ENCODE data around the gene UBN1.

UBN1 gene

DNA sequence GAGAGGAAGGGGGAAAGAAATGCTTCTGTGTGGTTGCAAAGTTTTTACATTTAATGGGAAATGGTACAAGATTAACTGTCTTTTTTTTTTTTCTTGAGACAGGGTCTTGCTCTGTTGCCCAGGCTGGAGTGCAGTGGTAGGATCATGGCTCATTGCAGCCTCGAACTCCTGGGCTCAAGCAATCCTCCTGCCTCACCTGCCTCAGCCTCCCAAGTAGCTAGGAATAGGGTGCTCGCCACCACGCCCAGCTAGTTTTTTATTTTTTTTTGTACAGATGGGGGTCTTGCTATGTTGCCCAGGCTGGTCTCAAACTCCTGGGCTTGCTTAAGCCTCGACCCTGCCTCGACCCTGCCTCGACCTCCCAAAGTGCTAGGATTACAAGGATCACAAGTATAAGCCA, 41.0 kb upstream of the UBN1 start:
- H3K4me3 ChIP-seq (ENCODE audit: low read length), result no peak overlapping the region
- no peak for DNase-seq (ENCODE audit: low read depth)
- TF ChIP-seq CTCF (conservative IDR thresholded peaks at IDR 0.05; ENCODE audit: low read depth, low read length), result no peak

DNA sequence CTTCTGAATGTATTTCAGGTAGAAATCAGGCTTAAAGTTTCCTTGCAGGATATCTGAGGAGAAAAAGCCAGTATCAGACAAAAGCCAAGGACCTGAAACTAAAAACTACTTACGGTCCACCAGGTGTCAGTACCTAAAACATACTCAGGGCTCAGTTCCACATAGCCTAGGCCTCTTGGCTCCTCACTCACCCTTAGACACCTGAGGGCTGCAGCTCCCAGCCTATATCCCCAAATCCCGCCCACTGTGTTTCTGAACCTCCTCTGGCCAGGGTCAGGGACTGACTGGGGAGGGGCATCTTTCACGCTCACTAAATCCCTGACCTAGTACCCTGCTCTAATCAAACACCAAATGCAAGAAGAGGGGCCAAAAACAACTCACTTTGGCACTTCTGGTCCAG, 36.0 kb upstream of the UBN1 start:
- H3K4me3 ChIP-seq (ENCODE audit: low read length), result no peak overlapping the region
- DNase-seq (ENCODE audit: low read depth), result no peak
- no peak for TF ChIP-seq CTCF (conservative IDR thresholded peaks at IDR 0.05; ENCODE audit: low read depth, low read length)

DNA sequence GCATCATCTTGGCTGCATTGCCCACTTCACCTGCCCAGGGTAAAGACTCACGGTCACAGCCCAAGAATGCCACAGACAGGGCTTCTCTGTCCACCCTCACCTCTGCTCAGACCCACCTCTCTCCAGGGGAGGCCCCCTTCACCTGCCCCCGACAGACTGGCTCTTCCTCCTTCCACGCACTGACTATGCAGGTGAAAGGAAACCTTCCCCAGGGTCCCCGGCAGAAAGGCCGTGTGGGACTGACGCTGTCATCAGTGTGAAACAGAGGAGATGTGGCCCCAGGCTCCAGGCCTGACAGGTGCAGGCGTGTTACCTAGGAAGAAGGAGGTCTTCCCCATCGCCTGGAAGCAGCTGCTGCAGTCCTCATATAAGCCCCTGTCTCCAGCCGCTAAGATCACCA, 35.5 kb upstream of the UBN1 start:
- H3K4me3 ChIP-seq (ENCODE audit: low read length), result no peak overlapping the region
- TF ChIP-seq CTCF (conservative IDR thresholded peaks at IDR 0.05; ENCODE audit: low read depth, low read length), result no peak
- DNase-seq (ENCODE audit: low read depth), result no peak

DNA sequence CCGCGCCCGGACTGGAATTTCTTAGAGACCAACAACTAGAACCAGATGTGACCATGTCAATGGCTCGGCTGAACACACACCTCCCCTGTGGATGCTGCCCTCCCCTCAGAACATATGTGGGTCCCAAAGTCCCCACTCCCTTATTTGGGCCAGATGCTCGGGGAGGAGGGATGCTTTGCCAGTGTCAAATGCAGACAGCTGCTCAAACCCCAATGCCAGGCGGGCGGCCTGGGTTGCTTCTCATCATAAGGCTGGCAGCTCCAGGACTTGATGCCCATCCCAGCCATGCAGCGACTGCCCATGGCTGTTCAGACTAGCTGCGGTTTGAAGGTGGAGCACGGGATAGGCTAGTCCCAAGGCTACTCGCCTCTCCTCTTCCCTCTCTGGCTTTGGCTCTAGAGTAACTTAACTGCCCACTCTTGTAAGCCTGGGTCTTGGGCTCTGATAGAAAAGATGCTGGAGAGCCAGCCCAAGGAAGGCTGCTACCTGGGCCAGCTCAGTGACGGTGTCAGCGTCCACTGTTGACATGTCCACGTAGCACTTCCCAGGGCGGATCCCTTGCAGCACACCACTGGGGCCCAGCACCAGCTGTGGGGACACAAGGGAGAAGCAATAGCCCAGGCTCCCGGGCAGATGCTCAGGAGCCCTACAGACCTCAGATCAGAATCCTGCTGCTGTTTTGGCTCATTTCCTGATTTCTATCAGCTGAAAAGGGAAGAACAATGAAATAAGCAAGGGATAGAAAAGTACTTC, 33.9 kb upstream of the UBN1 start:
- no peak for TF ChIP-seq CTCF (conservative IDR thresholded peaks at IDR 0.05; ENCODE audit: low read depth, low read length)
- H3K4me3 ChIP-seq (ENCODE audit: low read length), result no peak overlapping the region
- no peak for DNase-seq (ENCODE audit: low read depth)

DNA sequence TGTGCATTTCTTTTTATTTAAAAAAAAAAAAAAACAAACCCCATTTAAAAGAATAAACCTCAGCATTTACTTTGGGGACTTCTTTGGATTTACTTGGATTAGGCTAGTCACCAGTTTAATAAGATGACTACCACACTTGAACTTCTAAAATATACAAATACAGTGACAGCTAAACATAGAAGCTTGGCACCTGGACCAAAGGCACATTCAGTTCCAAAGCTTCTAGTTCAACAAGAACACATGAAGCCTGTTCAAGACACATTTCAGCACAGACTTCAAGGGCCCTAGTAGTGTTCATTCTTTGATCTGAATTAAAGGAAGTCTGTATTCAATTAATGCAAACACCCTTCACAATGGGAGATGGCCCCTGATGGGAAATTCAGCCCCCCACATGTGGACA, 33.2 kb upstream of the UBN1 start:
- H3K4me3 ChIP-seq (ENCODE audit: low read length), result no peak overlapping the region
- DNase-seq (ENCODE audit: low read depth), result no peak
- TF ChIP-seq CTCF (conservative IDR thresholded peaks at IDR 0.05; ENCODE audit: low read depth, low read length), result no peak

DNA sequence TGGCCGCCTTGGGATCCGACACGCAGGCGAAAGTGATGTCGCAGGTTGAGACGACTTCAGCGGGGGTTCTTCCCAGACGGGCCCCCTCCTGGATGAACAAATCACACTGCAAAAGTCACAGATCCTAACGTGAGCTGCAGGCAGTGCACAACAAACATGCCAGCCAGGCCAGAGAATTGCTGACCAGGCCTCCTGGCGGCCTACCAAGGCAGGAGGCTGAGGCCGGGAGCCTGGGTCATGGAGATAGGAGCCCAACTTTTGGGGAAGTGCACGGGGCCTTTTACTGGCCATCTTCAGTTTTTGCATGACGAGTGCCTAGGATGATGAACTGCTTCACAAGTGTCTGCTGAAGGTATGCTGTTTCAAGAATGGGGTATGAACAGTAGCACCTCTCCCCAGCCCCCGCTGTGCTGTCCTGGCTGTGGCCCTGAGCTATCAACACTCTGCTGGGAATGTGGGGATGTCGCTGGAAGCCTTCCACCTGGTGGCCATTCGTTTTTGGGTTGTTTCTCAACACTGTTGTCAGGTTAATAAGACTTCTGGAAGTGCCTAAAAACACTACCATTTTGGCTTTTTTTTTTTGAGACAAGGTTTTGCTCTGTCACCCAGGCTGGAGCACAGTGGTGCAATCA, 32.6 kb upstream of the UBN1 start:
- no peak for TF ChIP-seq CTCF (conservative IDR thresholded peaks at IDR 0.05; ENCODE audit: low read depth, low read length)
- H3K4me3 ChIP-seq (ENCODE audit: low read length), result no peak overlapping the region
- DNase-seq (ENCODE audit: low read depth), result no peak

- TF ChIP-seq CTCF (conservative IDR thresholded peaks at IDR 0.05; ENCODE audit: low read depth, low read length), result no peak
- no peak overlapping the region for H3K4me3 ChIP-seq (ENCODE audit: low read length)
- DNase-seq (ENCODE audit: low read depth), result no peak
Observed at GRCh38 chr16:4820652-4821051, 26.6 kb upstream of the UBN1 start.

Data from retinal pigment epithelial cell (primary cell).